ENCODE measurements around the gene ABCG1. TPM values are rescaled to one million over a fixed set of nuclear protein-coding genes. Genes with fewer than 3 reads are reported as not detected.

The ABCG1 gene
- total and polyA plus RNA-seq, 2 experiments from 2014 or later, result 1.3 to 4.4 TPM

DNA sequence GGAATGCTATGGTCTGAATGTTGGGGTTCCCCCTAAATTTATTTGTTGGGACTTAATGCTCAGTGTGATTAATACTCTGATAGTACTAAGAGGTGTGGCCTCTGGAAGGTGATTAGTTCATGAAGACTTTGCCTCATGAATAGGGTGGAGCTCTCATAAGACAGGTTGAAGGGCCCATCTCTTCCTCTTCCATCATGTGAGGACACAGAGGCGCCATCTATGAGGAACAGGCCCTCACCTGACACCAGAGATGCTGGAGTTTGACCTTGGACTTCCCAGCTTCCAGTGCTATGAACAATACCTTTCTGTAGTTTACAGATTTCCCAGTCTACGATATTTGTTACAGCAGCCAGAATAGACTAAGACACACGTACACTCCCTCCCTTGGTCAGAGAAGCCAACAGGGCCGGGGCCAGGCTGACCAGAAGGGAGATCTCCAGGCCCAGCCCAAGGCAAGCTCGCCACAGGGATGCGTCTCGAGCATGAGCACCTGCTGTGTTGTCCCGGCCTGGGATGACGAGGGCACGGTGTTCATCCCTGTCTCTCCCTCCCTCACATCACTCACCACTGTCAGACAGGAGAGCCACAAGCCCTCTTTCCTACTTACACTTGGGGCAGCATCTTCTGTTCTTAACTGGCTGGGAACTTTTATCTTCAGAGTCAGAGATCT, 4.7 kb upstream of the ABCG1 start:
- no peaks in the 10 kb centered on the region for H4K20me1 ChIP-seq (replicated peaks; ENCODE audit: insufficient read depth)
- H3K27ac ChIP-seq (ENCODE audit: low read depth), result no peak overlapping the region
- no peaks in the 10 kb centered on the region for H3F3A ChIP-seq (replicated peaks; ENCODE audit: low read depth)
- no peaks in the 10 kb centered on the region for H3K79me2 ChIP-seq (replicated peaks; ENCODE audit: insufficient read depth)
- DNase-seq (ENCODE audit: low spot score), result no peak
- no peak for ATAC-seq
- H3K4me1 ChIP-seq (ENCODE audit: insufficient read depth), result peaks cover 6% of the 10 kb centered on the region; the same call in 1 of the 2 replicates
- no peak overlapping the region for H3K4me2 ChIP-seq
- Mint-ChIP-seq H3K27me3 (ENCODE audit: insufficient read depth, low read depth, poor library complexity) (peaks cover 16% of the 10 kb centered on the region), H3K4me1 (peaks cover 5% of the 10 kb centered on the region; the same call in 2 of the 3 replicates), H3K9me3 (peaks cover 31% of the 10 kb centered on the region), H3K36me3 (ENCODE audit: low read depth) (peaks cover 3% of the 10 kb centered on the region; the same call in 1 of the 3 replicates), H3K27ac (no peak overlapping the region), H3K4me3 (no peak overlapping the region)
- no peaks in the 10 kb centered on the region for H3K36me3 ChIP-seq (ENCODE audit: insufficient read depth)
- no peak for TF ChIP-seq EZH2 (IDR thresholded peaks at IDR 0.05; ENCODE audit: low read depth, unreplicated experiment)
- TF ChIP-seq, protein P1, sequence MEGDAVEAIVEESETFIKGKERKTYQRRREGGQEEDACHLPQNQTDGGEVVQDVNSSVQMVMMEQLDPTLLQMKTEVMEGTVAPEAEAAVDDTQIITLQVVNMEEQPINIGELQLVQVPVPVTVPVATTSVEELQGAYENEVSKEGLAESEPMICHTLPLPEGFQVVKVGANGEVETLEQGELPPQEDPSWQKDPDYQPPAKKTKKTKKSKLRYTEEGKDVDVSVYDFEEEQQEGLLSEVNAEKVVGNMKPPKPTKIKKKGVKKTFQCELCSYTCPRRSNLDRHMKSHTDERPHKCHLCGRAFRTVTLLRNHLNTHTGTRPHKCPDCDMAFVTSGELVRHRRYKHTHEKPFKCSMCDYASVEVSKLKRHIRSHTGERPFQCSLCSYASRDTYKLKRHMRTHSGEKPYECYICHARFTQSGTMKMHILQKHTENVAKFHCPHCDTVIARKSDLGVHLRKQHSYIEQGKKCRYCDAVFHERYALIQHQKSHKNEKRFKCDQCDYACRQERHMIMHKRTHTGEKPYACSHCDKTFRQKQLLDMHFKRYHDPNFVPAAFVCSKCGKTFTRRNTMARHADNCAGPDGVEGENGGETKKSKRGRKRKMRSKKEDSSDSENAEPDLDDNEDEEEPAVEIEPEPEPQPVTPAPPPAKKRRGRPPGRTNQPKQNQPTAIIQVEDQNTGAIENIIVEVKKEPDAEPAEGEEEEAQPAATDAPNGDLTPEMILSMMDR (conservative IDR thresholded peaks at IDR 0.05; ENCODE audit: low read depth in 2 of 2), result no peak
- TF ChIP-seq ETS1 (IDR thresholded peaks at IDR 0.05), result no peak
- no peak for TF ChIP-seq REST (IDR thresholded peaks at IDR 0.05; ENCODE audit: unreplicated experiment)
- no peak for TF ChIP-seq POLR2AphosphoS5 (IDR thresholded peaks at IDR 0.05; ENCODE audit: low read depth)
- no peak for TF ChIP-seq ZNF331 (CRISPR knock-in tag; IDR thresholded peaks at IDR 0.05; ENCODE audit: low read depth)
- TF ChIP-seq EZH2phosphoT487 (IDR thresholded peaks at IDR 0.05; ENCODE audit: unreplicated experiment), result no peak
- no peak for TF ChIP-seq STAT1 (IDR thresholded peaks at IDR 0.05; ENCODE audit: unreplicated experiment)
- no peak for TF ChIP-seq JUNB (IDR thresholded peaks at IDR 0.05; ENCODE audit: unreplicated experiment)
- no peak for TF ChIP-seq ZNF114 (CRISPR knock-in tag; IDR thresholded peaks at IDR 0.05)
- no peak for TF ChIP-seq NANOG (IDR thresholded peaks at IDR 0.05; ENCODE audit: borderline replicate concordance)
- TF ChIP-seq ZNF462 (CRISPR knock-in tag; IDR thresholded peaks at IDR 0.05), result no peak
- no peak for TF ChIP-seq CREB1 (CRISPR knock-in tag; IDR thresholded peaks at IDR 0.05; ENCODE audit: low read depth)
- no peak overlapping the region for H3K4me3 ChIP-seq
- no peak overlapping the region for H2AFZ ChIP-seq
- H3K27me3 ChIP-seq (ENCODE audit: insufficient read depth), result peaks cover 16% of the 10 kb centered on the region
- H3K9me2 ChIP-seq (ENCODE audit: insufficient read depth), result peaks cover 5% of the 10 kb centered on the region; the same call in 1 of the 2 replicates

Measured in GM23338 (cell line).